Measurements from ENCODE around the gene ENDOV.
A peak's percentile ranks its signal among the peaks of the same experiment; 100 is the strongest.

The ENDOV gene

GRCh38 chr17:80449930-80450576 lies 35.1 kb downstream of the ENDOV start:
- DNase-seq (ENCODE audit: low read depth in 2 of 2), result no peak

- DNase-seq (ENCODE audit: low read depth in 2 of 2), result no peak
Measured at GRCh38 chr17:80451104-80451775, 36.3 kb downstream of the ENDOV start.

- no peak for DNase-seq (ENCODE audit: low read depth in 2 of 2)
Measured at GRCh38 chr17:80452173-80452915, 37.4 kb downstream of the ENDOV start.

GRCh38 chr17:80453126-80453997 lies 38.4 kb downstream of the ENDOV start:
- DNase-seq (ENCODE audit: low read depth in 2 of 2), result no peak

DNA sequence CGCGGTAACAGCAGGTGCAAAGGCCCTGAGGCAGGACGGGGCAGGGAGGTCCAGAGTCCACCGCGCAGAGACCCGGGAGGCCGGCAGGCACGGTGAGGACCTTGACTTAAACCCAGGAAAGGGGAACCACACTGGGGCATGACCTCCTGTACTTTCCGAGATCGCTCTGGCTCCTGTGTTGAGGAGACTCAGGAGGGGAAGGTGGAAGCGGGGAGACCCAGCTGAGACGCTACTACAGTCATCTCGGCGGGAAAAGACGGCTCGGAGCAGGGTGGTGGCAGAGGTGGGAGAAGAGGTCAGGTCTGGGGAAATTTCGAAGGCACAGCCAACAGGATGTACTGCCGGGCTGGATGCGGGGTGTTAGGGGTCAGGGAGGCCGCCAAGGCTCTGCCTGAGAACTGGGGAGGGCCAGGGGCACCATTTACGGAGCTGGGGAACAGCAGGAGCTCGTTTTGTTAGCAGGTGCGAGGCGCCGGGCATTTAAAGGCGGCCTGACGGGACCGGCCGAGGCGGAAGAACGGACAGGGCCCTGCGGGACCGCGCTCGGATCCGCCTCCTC lies 39.1 kb downstream of the ENDOV start:
- no peak for DNase-seq (ENCODE audit: low read depth in 2 of 2)

DNA sequence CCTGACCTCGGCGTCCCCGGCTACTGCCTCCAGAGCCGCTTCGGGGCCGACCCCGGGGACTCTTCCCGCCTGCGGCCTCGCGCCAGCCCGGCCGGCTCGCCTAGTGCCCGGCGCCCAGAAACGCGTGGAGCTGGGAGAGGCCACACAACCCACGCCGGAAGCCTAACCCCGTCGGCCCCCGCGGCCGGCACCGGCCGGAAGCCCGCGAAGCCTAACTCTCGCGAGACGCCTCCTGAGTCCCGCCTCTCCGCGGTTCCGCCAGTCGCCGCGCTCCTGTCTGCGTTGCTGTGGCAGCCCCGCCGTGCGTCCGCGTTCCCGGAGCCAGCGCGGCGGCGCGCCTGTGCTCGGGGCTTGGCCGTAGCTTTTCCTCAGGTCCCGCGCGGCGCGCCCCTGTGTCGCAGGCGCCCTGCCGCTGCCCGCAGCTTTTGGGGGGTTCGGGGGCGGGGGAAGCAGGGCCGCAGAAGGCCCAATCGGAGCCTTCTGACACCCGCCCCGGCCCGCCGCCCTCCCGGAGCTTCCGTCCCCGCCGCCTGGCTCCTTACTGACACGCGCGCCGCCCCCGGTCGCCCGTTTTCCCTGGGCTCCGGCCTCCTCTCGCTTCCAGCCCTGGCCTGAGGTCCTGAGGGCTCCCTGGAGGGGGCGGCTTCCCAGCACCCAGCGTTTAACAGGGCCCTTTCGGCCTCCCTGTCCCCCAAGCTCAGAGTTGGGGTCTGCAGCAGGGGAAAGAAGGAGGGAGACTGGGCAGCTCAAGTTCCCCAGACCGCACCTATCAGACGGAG lies 39.8 kb downstream of the ENDOV start:
- DNase-seq (ENCODE audit: low read depth in 2 of 2), result peak; percentile 94

GRCh38 chr17:80455336-80455710 lies 40.4 kb downstream of the ENDOV start:
- DNase-seq (ENCODE audit: low read depth in 2 of 2), result no peak

GRCh38 chr17:80455784-80456183 lies 40.8 kb downstream of the ENDOV start:
- DNase-seq (ENCODE audit: low read depth in 2 of 2), result no peak

- DNase-seq (ENCODE audit: low read depth in 2 of 2), result no peak
Measured at GRCh38 chr17:80456465-80457235, 41.7 kb downstream of the ENDOV start.

DNA sequence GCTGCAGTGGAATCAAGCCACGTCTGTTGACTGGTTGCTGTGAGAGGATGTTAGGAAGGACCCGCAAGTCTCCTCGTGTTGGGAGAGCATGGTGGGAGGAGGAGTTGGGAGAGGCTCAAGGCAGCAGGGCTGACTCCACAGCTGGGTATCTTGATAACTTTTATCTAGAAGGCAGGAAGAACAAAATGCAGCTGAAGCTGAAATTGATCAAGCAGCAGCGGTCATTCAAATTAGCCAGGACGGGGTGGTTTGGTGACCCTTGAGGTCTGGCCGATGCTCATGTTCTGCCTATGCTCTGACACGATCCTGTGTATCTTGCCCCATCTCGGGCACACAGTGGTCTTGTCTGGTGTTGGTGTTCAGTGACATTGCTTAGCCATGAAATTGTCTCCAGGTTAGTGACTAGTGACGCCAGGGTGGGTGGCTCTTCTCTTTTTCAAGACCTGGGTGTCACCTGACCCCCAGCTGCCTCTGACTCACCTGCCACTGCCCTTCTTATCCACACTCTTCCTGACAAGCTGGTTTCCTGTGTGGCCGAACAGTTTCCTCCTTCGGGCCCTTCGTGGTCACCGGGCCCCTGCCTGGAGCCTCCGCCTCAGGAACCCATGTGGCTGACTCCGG lies 42.4 kb downstream of the ENDOV start:
- DNase-seq (ENCODE audit: low read depth in 2 of 2), result no peak

- DNase-seq (ENCODE audit: low read depth in 2 of 2), result no peak
Measured at GRCh38 chr17:80458016-80458415, 43.0 kb downstream of the ENDOV start.

DNA sequence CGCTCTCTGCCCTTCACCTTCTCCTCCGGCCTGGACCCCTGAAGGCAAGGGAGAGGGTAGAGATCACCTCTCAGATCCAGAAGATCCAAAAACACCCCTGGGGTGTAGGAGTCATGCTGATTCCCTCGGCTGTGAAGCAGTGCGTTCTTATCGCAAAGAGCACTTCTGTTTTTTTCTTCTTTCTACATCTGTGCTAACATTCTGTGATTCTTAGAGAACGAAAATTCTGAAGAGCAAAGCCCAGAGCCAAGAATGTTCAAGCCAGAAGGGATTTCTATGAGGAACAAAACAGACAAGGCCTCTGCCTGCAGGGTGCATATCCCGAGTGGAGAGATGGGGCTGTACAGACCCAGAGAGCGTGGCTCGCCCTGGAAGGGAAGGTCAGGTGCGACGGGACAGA lies 44.3 kb downstream of the ENDOV start:
- DNase-seq (ENCODE audit: low read depth in 2 of 2), result no peak

- no peak for DNase-seq (ENCODE audit: low read depth in 2 of 2)
Measured at GRCh38 chr17:80460429-80460834, 45.5 kb downstream of the ENDOV start.

DNA sequence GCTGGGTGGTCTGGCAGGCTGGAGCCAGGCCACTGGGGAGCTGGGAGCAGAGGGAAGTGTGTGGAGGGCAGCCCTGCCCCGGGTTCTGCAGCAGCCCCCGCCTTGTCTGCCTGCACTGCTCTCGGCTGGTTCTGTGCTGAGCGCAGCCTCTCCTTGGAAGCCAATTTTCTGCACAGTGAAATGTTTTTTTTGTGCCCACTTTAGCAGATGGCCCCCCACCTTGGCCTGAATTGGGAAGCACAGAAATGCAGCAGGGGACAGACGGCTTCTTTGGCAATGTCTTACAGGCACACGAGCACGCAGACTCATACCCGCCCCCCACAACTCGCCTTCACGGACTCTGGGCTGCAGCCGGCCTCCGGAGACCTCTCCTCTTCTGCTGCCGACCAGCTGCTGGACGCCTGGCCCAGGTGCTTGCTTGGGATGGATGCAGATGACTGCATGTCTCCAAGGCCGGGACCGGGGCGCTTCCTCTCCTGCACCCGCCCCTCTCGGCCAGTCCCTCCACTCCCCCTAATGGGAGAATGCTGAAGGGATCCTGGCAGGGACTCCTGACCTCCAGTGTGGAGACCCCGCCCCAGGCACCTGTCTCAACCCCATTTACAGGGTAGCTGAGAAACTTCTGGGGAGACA lies 46.7 kb downstream of the ENDOV start:
- DNase-seq (ENCODE audit: low read depth in 2 of 2), result no peak

DNA sequence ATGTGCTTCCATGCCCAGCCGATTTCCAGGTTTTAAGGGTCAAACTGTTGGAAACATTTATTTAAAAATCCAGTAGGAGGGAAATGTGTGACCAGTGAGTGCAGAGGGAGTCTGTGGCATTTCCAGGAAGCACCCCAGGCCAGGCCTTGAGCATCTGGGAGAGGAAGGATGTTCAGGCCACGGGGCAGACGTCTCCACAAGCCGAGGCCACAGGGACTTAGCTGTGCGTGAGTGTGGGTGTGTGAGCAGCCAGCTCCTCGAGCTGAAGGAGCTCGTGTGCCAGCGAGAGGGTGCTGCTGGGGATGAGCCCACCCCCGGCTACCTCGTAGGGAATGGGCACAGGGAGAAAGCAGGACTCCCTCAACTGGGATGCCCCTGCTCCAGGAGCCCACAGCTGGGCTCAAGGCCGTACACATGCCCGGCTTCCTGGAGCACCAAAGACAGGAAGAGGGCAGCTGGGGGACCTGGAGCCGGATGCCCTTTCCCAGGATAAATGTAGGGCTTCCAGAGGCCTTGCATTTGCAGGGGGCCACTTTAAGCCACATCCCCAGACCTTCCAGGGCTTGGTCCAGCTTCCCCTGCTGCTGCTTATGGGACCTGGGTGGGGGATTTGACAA lies 48.9 kb downstream of the ENDOV start:
- DNase-seq (ENCODE audit: low read depth in 2 of 2), result no peak

GRCh38 chr17:80464486-80464885 lies 49.5 kb downstream of the ENDOV start:
- no peak for DNase-seq (ENCODE audit: low read depth in 2 of 2)

GRCh38 chr17:80465327-80465974 lies 50.5 kb downstream of the ENDOV start:
- no peak for DNase-seq (ENCODE audit: low read depth in 2 of 2)

GRCh38 chr17:80466188-80466705 lies 51.3 kb downstream of the ENDOV start:
- no peak for DNase-seq (ENCODE audit: low read depth in 2 of 2)
